Gastroesophageal sphincter (tissue), 4 donors: Measurements from ENCODE around the gene ZNF775. TPM values are rescaled to one million over a fixed set of nuclear protein-coding genes. Genes with fewer than 3 reads are reported as not detected.

ENCODE experiments used
- ATAC-seq: fragments of 150-250 bp; one replicate; pipeline ENCODE4 v1.9.1; 2016; ENCODE audit warnings: mild to moderate bottlenecking, moderate library complexity
- H3K27ac ChIP-seq, 4 donors: fragments of 200-600 bp; sonication (generic) in 3 of 4; 1 replicate in 3 of 4; 2 replicates in 1 of 4; pipeline ENCODE4 v1.5.1; 2016 to 2019
- H3K27me3 ChIP-seq: fragments of 200-600 bp; sonication (generic); one replicate; pipeline ENCODE4 v1.5.1; 2019
- H3K36me3 ChIP-seq, 2 donors: fragments of 200-600 bp; sonication (generic); one replicate each; pipeline ENCODE4 v1.5.1; 2019; ENCODE audit warnings: control low read depth in 1 of 2
- H3K4me1 ChIP-seq, 3 donors: fragments of 200-600 bp; sonication (generic); 1 replicate in 2 of 3; 2 replicates in 1 of 3; pipeline ENCODE4 v1.5.1; 2016 to 2019; ENCODE audit warnings: control low read depth in 2 of 3
- H3K4me3 ChIP-seq, 2 donors: fragments of 200-600 bp; sonication (generic); one replicate each; pipeline ENCODE4 v1.5.1; 2019; ENCODE audit warnings: mild to moderate bottlenecking in 1 of 2, moderate library complexity in 1 of 2
- H3K9me3 ChIP-seq, 3 donors: fragments of 200-600 bp; sonication (generic); one replicate each; pipeline ENCODE4 v1.5.1; 2017 to 2019; ENCODE audit warnings: control low read depth in 2 of 3
- CTCF ChIP-seq, 4 experiments: fragments of 200-600 bp in 2 of 4; fragments of 450-650 bp in 2 of 4; sonication (generic) in 1 of 4; IDR thresholded peaks; one replicate each; pipeline ENCODE4 v1.5.1; 2017 to 2019; ENCODE audit warnings: antibody characterized with exemption in 4 of 4, mild to moderate bottlenecking in 2 of 4, moderate library complexity in 2 of 4
- EP300 ChIP-seq: sonication (generic); formaldehyde crosslinking; IDR thresholded peaks from one replicate; pipeline ENCODE4 v1.6.1; 2017; ENCODE audit warnings: antibody characterized with exemption, mild to moderate bottlenecking
- POLR2A ChIP-seq, 2 donors: fragments of 450-650 bp; IDR thresholded peaks; one replicate each; pipeline ENCODE4 v1.6.1; 2017; ENCODE audit warnings: antibody characterized with exemption in 2 of 2, mild to moderate bottlenecking in 2 of 2, moderate library complexity in 1 of 2
- POLR2AphosphoS5 ChIP-seq: sonication (generic); formaldehyde crosslinking; IDR thresholded peaks from one replicate; pipeline ENCODE4 v1.6.1; 2017; ENCODE audit warnings: antibody characterized with exemption
- WGBS, 2 donors: methylation state at CpG; one replicate each; pipeline ENCODE4 v1.1.5; 2018; ENCODE audit warnings: low coverage in 1 of 2; 5-methylcytosine and 5-hydroxymethylcytosine counted together
- total RNA-seq, 4 donors: library from RNA; depleted of rRNA; stranded (reverse); fragments of >200 nt; gene quantifications; one replicate each; pipeline ENCODE4 v1.1.0, GENCODE V29; 2016

Gene ZNF775
- total RNA-seq, 4 donors from 2014 or later = 5.3 to 12.5 (median 10.5) TPM

GRCh38 chr7:150337179-150337578, 42.0 kb upstream of the ZNF775 start:
- 100% methylated on average over 1 of the region's 18 CpGs; no CpG with 5 or more reads in 1 of the 2 donors for WGBS, 2 donors
- TF ChIP-seq POLR2AphosphoS5 = no peak
- TF ChIP-seq POLR2A (IDR thresholded peaks at IDR 0.05) = no peak
- no peak for TF ChIP-seq EP300
- TF ChIP-seq CTCF (IDR thresholded peaks at IDR 0.05) = no peak
- peak overlapping the region in 3 of 4 donors; percentile 82 to 90 (median 86) for H3K27ac ChIP-seq
- no peak overlapping the region for H3K4me3 ChIP-seq
- no peaks in the 10 kb centered on the region for H3K9me3 ChIP-seq
- no peak for ATAC-seq
- no peaks in the 10 kb centered on the region for H3K27me3 ChIP-seq
- H3K4me1 ChIP-seq = peaks cover 0 to 84% (median 51%) of the 10 kb centered on the region in 3 donors
- peaks cover 0 to 22% of the 10 kb centered on the region in 2 donors for H3K36me3 ChIP-seq

- H3K27me3 ChIP-seq = no peaks in the 10 kb centered on the region
- peaks cover 0 to 22% of the 10 kb centered on the region in 2 donors for H3K36me3 ChIP-seq
- H3K4me1 ChIP-seq = peaks cover 0 to 89% (median 51%) of the 10 kb centered on the region in 3 donors
- WGBS, 2 donors = 65 to 80% methylated on average over 2 to 3 of the region's 6 CpGs
- no peak for TF ChIP-seq CTCF (IDR thresholded peaks at IDR 0.05)
- TF ChIP-seq EP300 = no peak
- TF ChIP-seq POLR2A (IDR thresholded peaks at IDR 0.05) = no peak
- no peak for TF ChIP-seq POLR2AphosphoS5
- ATAC-seq = no peak
- H3K9me3 ChIP-seq = no peaks in the 10 kb centered on the region
- no peak overlapping the region for H3K4me3 ChIP-seq
- peak overlapping the region in 3 of 4 donors; percentile 82 to 90 (median 86) for H3K27ac ChIP-seq
Measured at GRCh38 chr7:150337659-150338081, 41.5 kb upstream of the ZNF775 start.

- Histone ChIP-seq H3K27ac (peak overlapping the region in 3 of 4 donors; percentile 46 to 90 (median 86)), H3K4me3 (no peak overlapping the region), H3K9me3 (no peaks in the 10 kb centered on the region), H3K27me3 (no peaks in the 10 kb centered on the region), H3K36me3 (peaks cover 0 to 22% of the 10 kb centered on the region in 2 donors), H3K4me1 (peaks cover 0 to 90% (median 51%) of the 10 kb centered on the region in 3 donors)
- no peak for TF ChIP-seq CTCF (IDR thresholded peaks at IDR 0.05)
- TF ChIP-seq POLR2A (IDR thresholded peaks at IDR 0.05) = no peak
- no peak for TF ChIP-seq POLR2AphosphoS5
- no peak for TF ChIP-seq EP300
- WGBS, 2 donors = no CpG with 5 or more reads among the region's 11 CpGs
- no peak for ATAC-seq
Measured at GRCh38 chr7:150338166-150338829, 40.8 kb upstream of the ZNF775 start.

GRCh38 chr7:150339409-150339809, 39.7 kb upstream of the ZNF775 start:
- TF ChIP-seq POLR2AphosphoS5 (no peak), EP300 (no peak), CTCF (IDR thresholded peaks at IDR 0.05) (no peak), POLR2A (IDR thresholded peaks at IDR 0.05) (no peak)
- Histone ChIP-seq H3K4me1 (peaks cover 0 to 83% (median 50%) of the 10 kb centered on the region in 3 donors), H3K9me3 (no peaks in the 10 kb centered on the region), H3K27ac (peak overlapping the region in 3 of 4 donors; percentile 86 to 93 (median 90)), H3K36me3 (peaks cover 0 to 22% of the 10 kb centered on the region in 2 donors), H3K27me3 (no peaks in the 10 kb centered on the region), H3K4me3 (peak overlapping the region in 1 of 2 donors; percentile 72)
- WGBS, 2 donors = 39 to 63% methylated on average over 6 of the region's 9 CpGs
- ATAC-seq = no peak
